K562 (cell line): ENCODE data around the gene C16orf92. TPM values are rescaled to one million over a fixed set of nuclear protein-coding genes. Genes with fewer than 3 reads are reported as not detected.

Source experiments
- AFF1 ChIP-seq, 2 experiments: fragments of 450-650 bp; IDR thresholded peaks; 2 replicates each; pipeline ENCODE4 v1.6.1; 2018; ENCODE audit warnings: mild to moderate bottlenecking in 2 of 2, low read depth in 1 of 2; ENCODE audit not compliant: partially characterized antibody in 2 of 2
- ARID1B ChIP-seq: fragments of 450-650 bp; IDR thresholded peaks from 2 replicates; pipeline ENCODE4 v1.6.1; 2016; ENCODE audit warnings: antibody characterized with exemption, mild to moderate bottlenecking, inconsistent platforms
- ARID2 ChIP-seq: fragments of 450-650 bp; IDR thresholded peaks from 2 replicates; pipeline ENCODE4 v1.6.1; 2017; ENCODE audit warnings: antibody characterized with exemption, mild to moderate bottlenecking
- CREBBP ChIP-seq: IDR thresholded peaks from one replicate; pipeline ENCODE4 v1.6.1; 2012; ENCODE audit warnings: low read depth, mild to moderate bottlenecking, control low read depth, inconsistent platforms, low read length
- ETV1 ChIP-seq: fragments of 450-650 bp; conservative IDR thresholded peaks from 2 replicates; pipeline ENCODE4 v1.6.1; 2016; ENCODE audit warnings: missing genetic modification characterization, control low read depth, low read depth, missing compliant biosample characterization
- FOXP1 ChIP-seq: sonication (generic); formaldehyde crosslinking; IDR thresholded peaks from 2 replicates; pipeline ENCODE4 v1.8.0; 2022; ENCODE audit warnings: mild to moderate bottlenecking, missing genetic modification reagents
- HIVEP1 ChIP-seq: fragments of 250-450 bp; sonication (Bioruptor Pico); IDR thresholded peaks from 2 replicates; pipeline ENCODE4 v1.4.0; 2020; ENCODE audit warnings: mild to moderate bottlenecking
- IFI16 ChIP-seq: fragments of 250-450 bp; sonication (Bioruptor Pico); IDR thresholded peaks from 2 replicates; pipeline ENCODE4 v2.1.2; 2022; ENCODE audit warnings: mild to moderate bottlenecking, inconsistent platforms
- KLF1 ChIP-seq: fragments of 450-650 bp; IDR thresholded peaks from 2 replicates; pipeline ENCODE4 v1.6.1; 2016; ENCODE audit warnings: missing genetic modification characterization, missing compliant biosample characterization
- KLF6 ChIP-seq: fragments of 250-450 bp; sonication (Bioruptor Pico); IDR thresholded peaks from 2 replicates; pipeline ENCODE4 v1.4.0; 2020; ENCODE audit warnings: mild to moderate bottlenecking, moderate library complexity, borderline replicate concordance
- NCOA4 ChIP-seq: fragments of 450-650 bp; IDR thresholded peaks from 2 replicates; pipeline ENCODE4 v1.6.1; 2018; ENCODE audit warnings: mild to moderate bottlenecking; ENCODE audit not compliant: partially characterized antibody
- NONO ChIP-seq, 2 experiments: fragments of 200-400 bp in 1 of 2; fragments of 450-650 bp in 1 of 2; formaldehyde crosslinking in 1 of 2; IDR thresholded peaks; 2 replicates each; pipeline ENCODE4 v1.6.1; 2017; ENCODE audit warnings: low read depth in 2 of 2, mild to moderate bottlenecking in 2 of 2, moderate library complexity in 2 of 2, low read length in 1 of 2
- PHF8 ChIP-seq: fragments of 200-600 bp; sonication (generic); IDR thresholded peaks from 2 replicates; pipeline ENCODE4 v1.6.1; 2012; ENCODE audit warnings: mixed run types, mild to moderate bottlenecking, inconsistent platforms, low read length, moderate library complexity, borderline replicate concordance
- POLR2A ChIP-seq: fragments of 450-650 bp; conservative IDR thresholded peaks from 2 replicates; pipeline ENCODE4 v1.6.1; 2016
- RBFOX2 ChIP-seq: fragments of 200-400 bp; formaldehyde crosslinking; IDR thresholded peaks from 2 replicates; pipeline ENCODE4 v1.6.1; 2017; ENCODE audit warnings: low read depth, mild to moderate bottlenecking, low read length, moderate library complexity
- RBM25 ChIP-seq: fragments of 200-400 bp; formaldehyde crosslinking; IDR thresholded peaks from 2 replicates; pipeline ENCODE4 v1.6.1; 2018; ENCODE audit warnings: low read length, low read depth, moderate library complexity; ENCODE audit not compliant: severe bottlenecking
- RBM34 ChIP-seq: fragments of 200-400 bp; formaldehyde crosslinking; IDR thresholded peaks from 2 replicates; pipeline ENCODE4 v1.6.1; 2018; ENCODE audit warnings: low read length, borderline replicate concordance; ENCODE audit not compliant: insufficient read depth
- SLC30A9 ChIP-seq: fragments of 250-450 bp; sonication (Bioruptor Pico); IDR thresholded peaks from 2 replicates; pipeline ENCODE4 v1.8.0; 2022; ENCODE audit warnings: mild to moderate bottlenecking, moderate library complexity
- SRSF7 ChIP-seq: fragments of 200-400 bp; formaldehyde crosslinking; optimal IDR thresholded peaks from 2 replicates; pipeline ENCODE3; 2017; ENCODE audit warnings: mild to moderate bottlenecking, low read depth, low read length
- STAT5B ChIP-seq: fragments of 250-450 bp; sonication (Bioruptor Pico); IDR thresholded peaks from 2 replicates; pipeline ENCODE4 v1.8.0; 2021; ENCODE audit warnings: mild to moderate bottlenecking, inconsistent platforms
- TRIM24 ChIP-seq, 2 experiments: fragments of 450-650 bp; IDR thresholded peaks; 2 replicates each; pipeline ENCODE4 v1.6.1; 2016
- ZFPM2 ChIP-seq: fragments of 250-450 bp; sonication (Bioruptor Pico); IDR thresholded peaks from 2 replicates; pipeline ENCODE4 v1.5.1; 2022; ENCODE audit warnings: mild to moderate bottlenecking
- ZNF133 ChIP-seq: fragments of 250-450 bp; sonication (Bioruptor Pico); IDR thresholded peaks from 2 replicates; pipeline ENCODE4 v1.4.0; 2020; ENCODE audit warnings: mild to moderate bottlenecking
- ZNF175 ChIP-seq: fragments of 200-800 bp; sonication (Bioruptor generic); IDR thresholded peaks from 2 replicates; pipeline ENCODE4 v1.6.1; 2016; ENCODE audit warnings: low read depth, mild to moderate bottlenecking, missing genetic modification characterization, missing compliant biosample characterization
- ZNF347 ChIP-seq: fragments of 450-650 bp; formaldehyde crosslinking; IDR thresholded peaks from 2 replicates; pipeline ENCODE4 v1.4.0; 2020; ENCODE audit warnings: low read depth, mild to moderate bottlenecking, moderate library complexity
- polyA plus RNA-seq, 8 experiments: library from polyadenylated mRNA; depleted of rRNA in 4 of 8; stranded (reverse) in 5 of 8; unstranded in 3 of 8; fragments of >200 nt; fragmentation: Nextera tagmentation in 2 of 8; fragmentation: Illumina TruSeq in 1 of 8; extraction: Ambion mirVana in 2 of 8; extraction: Trizol in 1 of 8; gene quantifications; 2 replicates each; pipeline versions ENCODE4 v1.2.1 to v1.2.3, GENCODE V29; 2011 to 2014; ENCODE audit warnings: inconsistent platforms in 1 of 8, missing spikeins in 1 of 8
- total RNA-seq, 7 experiments: library from RNA; depleted of rRNA in 6 of 7; stranded (reverse); fragments of >200 nt in 6 of 7; fragmentation: Illumina TruSeq in 2 of 7; extraction: Trizol in 2 of 7; gene quantifications; 2 replicates each; pipeline versions ENCODE4 v1.2.1 to v1.2.3, GENCODE V29; 2011 to 2021; ENCODE audit warnings: low replicate concordance in 1 of 7

The C16orf92 gene
- total and polyA plus RNA-seq, 9 of the 15 experiments (the other 6 are each of a cell fraction or from before 2014, with no cell fraction given), result not detected

- no peak for TF ChIP-seq IFI16 (CRISPR knock-in tag)
- TF ChIP-seq RBM34, result no peak
- TF ChIP-seq ZNF175, result no peak
- no peak for TF ChIP-seq POLR2A
- TF ChIP-seq PHF8, result no peak; the same call in 1 of the 2 replicates
- TF ChIP-seq SLC30A9 (CRISPR knock-in tag), result no peak
- TF ChIP-seq ZNF133 (CRISPR knock-in tag), result no peak
- no peak for TF ChIP-seq FOXP1 (CRISPR knock-in tag)
- TF ChIP-seq RBM25, result no peak
- no peak for TF ChIP-seq ZFPM2
- no peak for TF ChIP-seq CREBBP
- TF ChIP-seq STAT5B, result no peak
- TF ChIP-seq NONO (IDR thresholded peaks at IDR 0.05; ENCODE audit: low read depth in 2 of 2, low read length in 1 of 2), result no peak
- TF ChIP-seq HIVEP1, result no peak
- no peak for TF ChIP-seq RBFOX2
- TF ChIP-seq KLF6 (CRISPR knock-in tag), result no peak
- no peak for TF ChIP-seq SRSF7
- TF ChIP-seq ARID1B, result peak; percentile 33; the same call in 1 of the 2 replicates
- TF ChIP-seq ZNF347 (CRISPR knock-in tag), result no peak
- TF ChIP-seq NCOA4, result no peak
- TF ChIP-seq TRIM24 (IDR thresholded peaks at IDR 0.05), result no peak
- TF ChIP-seq AFF1 (IDR thresholded peaks at IDR 0.05; ENCODE audit: low read depth in 1 of 2, partially characterized antibody in 2 of 2), result no peak
- TF ChIP-seq ETV1 (tag), result peak; percentile 48
- no peak for TF ChIP-seq KLF1
- TF ChIP-seq ARID2, result no peak
These were observed 30.5 kb downstream of the C16orf92 start (continued) for GRCh38 chr16:30053376-30054015.
